ENCODE data around the gene RNH1. TPM values are rescaled to one million over a fixed set of nuclear protein-coding genes. Genes with fewer than 3 reads are reported as not detected.

RNH1 gene
- total and polyA plus RNA-seq, 2 of the 8 experiments (the other 6 are each of a cell fraction or from before 2014, with no cell fraction given) = 48.7 to 49.8 TPM

DNA sequence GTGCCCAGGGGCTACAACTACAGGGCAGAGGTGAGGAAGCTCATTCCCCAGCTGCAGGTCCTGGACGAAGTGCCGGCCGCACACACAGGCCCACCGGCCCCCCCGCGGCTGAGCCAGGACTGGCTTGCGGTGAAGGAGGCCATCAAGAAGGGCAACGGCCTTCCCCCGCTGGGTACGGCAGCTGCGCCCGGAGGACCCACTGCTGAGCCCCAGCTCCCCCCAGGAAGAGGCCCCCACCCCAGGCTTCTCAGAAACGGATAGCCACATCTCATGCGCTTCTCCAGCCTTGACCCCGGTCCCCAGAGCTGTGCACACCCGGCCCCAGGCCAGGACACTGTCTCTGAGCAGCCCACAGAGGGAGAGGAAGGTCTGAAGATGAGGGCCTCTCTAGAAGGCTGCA lies 44.1 kb upstream of the RNH1 start:
- whole genome bisulfite sequencing, 2 experiments (ENCODE audit: extremely low coverage in 1 of 2, insufficient coverage in 1 of 2, insufficient read length in 1 of 2, insufficient replicate concordance in 2 of 2, low coverage in 1 of 2, low lambda C conversion rate in 2 of 2, missing lambda C conversion rate in 1 of 2) = 86% methylated on average over 11 of the region's 16 CpGs; no CpG with 5 or more reads in 1 of the 2 experiments
- FAIRE-seq (no peak), DNase-seq (ENCODE audit: low read depth in 1 of 2, low spot score in 2 of 2) (no peak)
- H4K8ac ChIP-seq (ENCODE audit: extremely low read depth, insufficient read depth, low read length) = no peak overlapping the region
- peaks cover 5 to 7% (median 7%) of the 10 kb centered on the region in 4 experiments; a peak in 6 of 7 replicates for H3K27me3 ChIP-seq (replicated peaks in 1 of 4; ENCODE audit: control insufficient read depth in 3 of 4, extremely low read depth in 1 of 4, insufficient read depth in 3 of 4, low read length in 3 of 4)
- H3K14ac ChIP-seq (ENCODE audit: insufficient read length) = no peak overlapping the region
- H2AK5ac ChIP-seq (ENCODE audit: low read depth, low read length) = no peak overlapping the region
- H3K56ac ChIP-seq (replicated peaks; ENCODE audit: insufficient read length, low read depth, low read length) = no peak overlapping the region
- peaks cover 4% of the 10 kb centered on the region; the same call in 1 of the 2 replicates for H3K23me2 ChIP-seq (ENCODE audit: low read depth, low read length)
- no peaks in the 10 kb centered on the region for H4K20me1 ChIP-seq (replicated peaks in 1 of 2; ENCODE audit: control insufficient read depth in 1 of 2, insufficient read depth in 2 of 2, low read length in 2 of 2)
- no peaks in the 10 kb centered on the region for H3K9me3 ChIP-seq (ENCODE audit: insufficient read depth in 2 of 2, low read depth in 1 of 2, low read length in 1 of 2)
- H3K79me1 ChIP-seq (ENCODE audit: low read depth, low read length) = no peaks in the 10 kb centered on the region
- H2BK120ac ChIP-seq (replicated peaks; ENCODE audit: low read depth, low read length) = no peak overlapping the region
- H2BK12ac ChIP-seq (ENCODE audit: low read depth, low read length) = no peak overlapping the region
- ChIA-PET POLR2A (ENCODE audit: partially characterized antibody) (no interaction called here), CTCF (ENCODE audit: partially characterized antibody) (interaction anchor here (0.9 to 1.6 kb wide), 6 partner anchors 10 to 177 kb away, joined by 3 to 4 read pairs (median 3); no protein-coding TSS in a partner anchor)
- H3K27ac ChIP-seq (ENCODE audit: low read depth, low read length) = no peak overlapping the region
- no peak overlapping the region for H2AFZ ChIP-seq (ENCODE audit: low read length)
- H3K23ac ChIP-seq (ENCODE audit: insufficient read length) = no peak overlapping the region
- H3K79me2 ChIP-seq (ENCODE audit: control insufficient read depth in 1 of 2, insufficient read depth in 2 of 2, low read length in 2 of 2) = no peaks in the 10 kb centered on the region
- no peak overlapping the region for H3K4ac ChIP-seq (replicated peaks; ENCODE audit: insufficient read length, low read depth, low read length)
- peaks cover 0 to 13% (median under 1%) of the 10 kb centered on the region in 4 experiments; a peak in 3 of 7 replicates for H3K4me1 ChIP-seq (replicated peaks in 1 of 4; ENCODE audit: control insufficient read depth in 3 of 4, insufficient read depth in 4 of 4, low read length in 3 of 4)
- no peak overlapping the region for H3K18ac ChIP-seq (ENCODE audit: extremely low read depth, low read length)
- no peak overlapping the region for H2BK5ac ChIP-seq (ENCODE audit: low read depth, low read length)
- H3K36me3 ChIP-seq (ENCODE audit: control insufficient read depth in 2 of 4, insufficient read depth in 4 of 4, low read length in 3 of 4) = no peaks in the 10 kb centered on the region
- H2BK15ac ChIP-seq (ENCODE audit: low read length) = no peak overlapping the region
- no peak overlapping the region for H3K4me2 ChIP-seq (ENCODE audit: insufficient read depth in 1 of 2, low read depth in 2 of 2, low read length in 2 of 2)
- TF ChIP-seq HDAC2 (IDR thresholded peaks at IDR 0.05; ENCODE audit: borderline replicate concordance in 1 of 2, low read depth in 2 of 2, low read length in 2 of 2) = no peak
- TF ChIP-seq EZH2 (IDR thresholded peaks at IDR 0.05; ENCODE audit: low read depth, low read length, severe bottlenecking) = no peak
- no peak for TF ChIP-seq JUND (IDR thresholded peaks at IDR 0.05; ENCODE audit: low read length)
- H2BK20ac ChIP-seq (ENCODE audit: low read length) = no peak overlapping the region
- H4K91ac ChIP-seq (replicated peaks; ENCODE audit: insufficient read length, low read length) = no peak overlapping the region
- no peak overlapping the region for H3K4me3 ChIP-seq (ENCODE audit: extremely low read depth in 1 of 4, insufficient read depth in 2 of 4, low read depth in 3 of 4, low read length in 4 of 4)
- H3K9ac ChIP-seq (replicated peaks in 1 of 4; ENCODE audit: extremely low read depth in 1 of 4, low read depth in 3 of 4, low read length in 3 of 4) = no peak overlapping the region
- H4K5ac ChIP-seq (ENCODE audit: insufficient read length, low read depth, low read length) = no peak overlapping the region

All from H1 (cell line).